ACC112 (cell line): ENCODE data around the gene TAB3.
A peak's percentile ranks its signal among the peaks of the same experiment; 100 is the strongest.

Source experiments
- H2AFZ ChIP-seq: fragments of 200-600 bp; sonication (generic); one replicate; pipeline ENCODE4 v1.6.0; 2017; ENCODE audit warnings: antibody characterized with exemption, low read length; ENCODE audit not compliant: unreplicated experiment
- H3K27ac ChIP-seq: fragments of 200-600 bp; sonication (generic); 2 replicates; pipeline ENCODE4 v1.5.1; 2014; ENCODE audit warnings: low read depth, mild to moderate bottlenecking, antibody characterized with exemption, low read length, moderate library complexity
- H3K27me3 ChIP-seq: fragments of 200-600 bp; sonication (generic); 2 replicates; pipeline ENCODE4 v1.6.1; 2014; ENCODE audit warnings: mild to moderate bottlenecking, antibody characterized with exemption, low read length, moderate library complexity, mixed read lengths; ENCODE audit not compliant: insufficient read depth
- H3K36me3 ChIP-seq: fragments of 200-600 bp; sonication (generic); 2 replicates; pipeline ENCODE4 v1.6.1; 2016; ENCODE audit warnings: mild to moderate bottlenecking, antibody characterized with exemption, low read length, moderate library complexity, mixed read lengths; ENCODE audit not compliant: insufficient read depth
- H3K4me1 ChIP-seq: fragments of 200-600 bp; sonication (generic); one replicate; pipeline ENCODE4 v1.6.1; 2016; ENCODE audit warnings: low read length, mixed read lengths; ENCODE audit not compliant: insufficient read depth, unreplicated experiment, control insufficient read depth
- H3K4me3 ChIP-seq: fragments of 200-600 bp; sonication (generic); 2 replicates; pipeline ENCODE4 v1.5.1; 2014; ENCODE audit warnings: mild to moderate bottlenecking, low read depth, low read length
- H3K79me2 ChIP-seq: fragments of 200-600 bp; sonication (generic); one replicate; pipeline ENCODE4 v1.6.0; 2016; ENCODE audit warnings: low read length; ENCODE audit not compliant: control insufficient read depth, unreplicated experiment, insufficient read depth

The TAB3 gene, protein sequence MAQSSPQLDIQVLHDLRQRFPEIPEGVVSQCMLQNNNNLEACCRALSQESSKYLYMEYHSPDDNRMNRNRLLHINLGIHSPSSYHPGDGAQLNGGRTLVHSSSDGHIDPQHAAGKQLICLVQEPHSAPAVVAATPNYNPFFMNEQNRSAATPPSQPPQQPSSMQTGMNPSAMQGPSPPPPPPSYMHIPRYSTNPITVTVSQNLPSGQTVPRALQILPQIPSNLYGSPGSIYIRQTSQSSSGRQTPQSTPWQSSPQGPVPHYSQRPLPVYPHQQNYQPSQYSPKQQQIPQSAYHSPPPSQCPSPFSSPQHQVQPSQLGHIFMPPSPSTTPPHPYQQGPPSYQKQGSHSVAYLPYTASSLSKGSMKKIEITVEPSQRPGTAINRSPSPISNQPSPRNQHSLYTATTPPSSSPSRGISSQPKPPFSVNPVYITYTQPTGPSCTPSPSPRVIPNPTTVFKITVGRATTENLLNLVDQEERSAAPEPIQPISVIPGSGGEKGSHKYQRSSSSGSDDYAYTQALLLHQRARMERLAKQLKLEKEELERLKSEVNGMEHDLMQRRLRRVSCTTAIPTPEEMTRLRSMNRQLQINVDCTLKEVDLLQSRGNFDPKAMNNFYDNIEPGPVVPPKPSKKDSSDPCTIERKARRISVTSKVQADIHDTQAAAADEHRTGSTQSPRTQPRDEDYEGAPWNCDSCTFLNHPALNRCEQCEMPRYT

DNA sequence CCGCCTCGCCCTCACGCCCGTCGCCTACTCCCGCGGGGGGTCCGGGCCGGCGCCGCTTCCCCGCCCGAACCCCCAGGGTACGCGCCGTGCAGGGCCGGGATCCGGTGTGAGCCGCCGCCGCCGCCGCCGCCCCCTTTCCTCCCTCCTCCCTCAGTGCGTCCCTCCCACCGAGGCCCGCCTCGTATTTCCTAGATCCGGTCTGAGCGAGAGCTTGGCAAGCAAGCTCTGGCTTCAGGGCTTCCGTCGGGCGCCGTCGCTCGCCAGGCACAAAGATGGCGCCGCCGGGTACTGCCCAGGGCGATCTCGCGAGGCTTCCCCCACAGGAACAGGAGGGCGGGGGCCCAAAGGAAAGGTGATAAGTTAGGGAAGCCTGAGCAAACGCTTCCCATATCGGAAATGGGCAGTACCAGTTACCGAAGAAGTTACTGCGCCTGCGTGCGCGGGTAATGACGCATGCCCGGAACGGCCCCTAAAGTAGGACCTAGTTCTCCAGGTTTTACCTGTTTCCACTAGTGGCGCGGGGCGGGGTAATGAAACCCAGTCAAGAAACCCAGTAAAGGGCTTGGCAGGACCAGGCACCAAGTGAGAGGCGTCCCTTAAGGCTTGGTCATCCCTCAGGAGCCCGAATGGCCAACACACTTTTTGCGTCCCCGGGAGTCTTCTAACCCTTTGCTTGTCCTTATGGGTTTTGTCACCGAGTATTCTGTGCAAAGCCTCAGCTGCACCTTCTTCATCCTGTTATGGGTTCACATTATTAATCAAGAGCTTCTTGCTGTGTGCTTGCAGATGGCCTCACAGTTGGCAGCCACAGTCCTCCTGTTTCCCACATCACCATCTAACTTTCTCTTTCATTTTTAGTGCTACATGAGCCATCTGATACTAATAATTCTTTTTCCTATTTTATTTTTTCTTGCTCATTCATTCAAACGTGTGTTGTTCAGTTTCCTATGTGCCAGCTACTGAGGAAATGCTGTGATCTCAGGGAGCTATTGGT lies at the start of gene TAB3:
Gene TAB3 (minus strand): TSS at position 108 of the 994 bp plus-strand sequence. CDS start 29,666 bp downstream, outside the sequence.
- no peaks in the 10 kb centered on the region for H3K36me3 ChIP-seq
- H3K27me3 ChIP-seq: no peaks in the 10 kb centered on the region
- H2AFZ ChIP-seq: peak within 1 kb of the TSS; percentile 100
- H3K4me3 ChIP-seq: peak within 1 kb of the TSS; percentile 99
- H3K79me2 ChIP-seq: peaks cover 37% of the 10 kb centered on the region
- H3K27ac ChIP-seq: peak within 1 kb of the TSS; percentile 73
- peaks cover 18% of the 10 kb centered on the region for H3K4me1 ChIP-seq

DNA sequence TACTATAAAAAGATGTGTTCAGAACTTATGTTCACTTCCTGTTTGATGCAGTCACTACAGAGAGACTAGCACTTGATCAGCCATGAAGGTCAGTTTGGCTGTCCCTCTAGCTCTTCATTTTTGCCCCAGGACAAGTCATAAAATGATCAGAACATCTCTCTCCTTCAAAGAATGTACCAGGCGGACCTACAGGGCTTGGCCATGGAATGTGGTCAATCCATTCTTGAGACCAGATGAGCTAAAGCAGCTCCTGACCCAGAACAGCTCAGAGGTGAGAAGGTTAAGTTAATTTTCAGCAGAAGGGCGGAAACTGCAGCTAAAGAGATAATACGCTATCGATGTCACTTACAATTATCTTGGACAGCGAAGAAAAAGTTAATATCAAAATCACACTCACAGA lies 49.2 kb upstream of the TAB3 start:
- no peak overlapping the region for H3K4me3 ChIP-seq
- no peaks in the 10 kb centered on the region for H3K79me2 ChIP-seq
- H3K4me1 ChIP-seq: no peaks in the 10 kb centered on the region
- peaks cover 11% of the 10 kb centered on the region; the same call in 1 of the 2 replicates for H3K27me3 ChIP-seq
- H3K27ac ChIP-seq: no peak overlapping the region
- H3K36me3 ChIP-seq: no peaks in the 10 kb centered on the region
- no peak overlapping the region for H2AFZ ChIP-seq

DNA sequence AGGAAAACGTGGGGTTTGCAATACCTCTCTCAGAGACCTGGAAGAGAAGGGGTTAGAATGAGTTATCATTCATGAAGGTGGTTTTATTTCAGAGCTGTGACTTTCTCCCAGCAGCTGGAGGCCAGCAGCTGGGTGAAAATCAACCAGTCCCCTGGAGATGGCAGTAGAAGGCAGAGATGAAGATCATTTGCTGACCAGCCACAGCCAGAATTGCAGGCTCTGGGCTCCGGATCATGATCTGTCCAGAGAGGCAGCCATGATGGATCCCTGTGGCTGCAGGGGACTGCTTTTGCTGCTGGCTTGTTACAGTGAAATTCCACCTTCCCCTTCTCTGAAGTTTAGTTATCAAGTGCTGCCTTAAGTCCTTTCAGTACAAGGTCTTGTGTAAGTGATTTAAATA lies 46.9 kb upstream of the TAB3 start:
- no peak overlapping the region for H2AFZ ChIP-seq
- no peaks in the 10 kb centered on the region for H3K79me2 ChIP-seq

DNA sequence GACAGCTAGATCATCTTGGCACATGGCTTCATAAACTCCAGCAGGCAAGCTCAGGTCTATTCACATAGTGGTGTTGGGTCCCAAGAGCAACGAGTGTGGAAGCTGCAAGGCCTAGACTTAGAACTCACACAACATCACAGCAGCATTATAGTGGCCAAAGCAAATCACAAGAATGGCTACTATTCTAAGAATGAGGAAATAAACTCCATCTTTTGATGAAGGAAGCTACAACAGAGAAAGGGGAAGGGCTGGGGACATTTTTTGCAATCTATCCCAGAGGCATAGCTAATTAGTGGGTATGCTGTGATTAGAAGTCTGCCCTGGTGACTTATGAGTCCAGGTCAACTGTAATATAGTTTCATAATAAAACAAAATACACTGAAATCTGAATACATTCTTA lies 42.9 kb upstream of the TAB3 start:
- Histone ChIP-seq H2AFZ (no peak overlapping the region), H3K27me3 (peaks cover 11% of the 10 kb centered on the region; the same call in 1 of the 2 replicates), H3K36me3 (no peaks in the 10 kb centered on the region), H3K79me2 (no peaks in the 10 kb centered on the region), H3K27ac (no peak overlapping the region), H3K4me1 (no peaks in the 10 kb centered on the region), H3K4me3 (no peak overlapping the region)

More for the DNA sequence above, 46.9 kb upstream of the TAB3 start:
- no peaks in the 10 kb centered on the region for H3K4me1 ChIP-seq
- no peak overlapping the region for H3K27ac ChIP-seq
- H3K4me3 ChIP-seq: no peak overlapping the region
- no peaks in the 10 kb centered on the region for H3K36me3 ChIP-seq
- H3K27me3 ChIP-seq: peaks cover 11% of the 10 kb centered on the region; the same call in 1 of the 2 replicates

DNA sequence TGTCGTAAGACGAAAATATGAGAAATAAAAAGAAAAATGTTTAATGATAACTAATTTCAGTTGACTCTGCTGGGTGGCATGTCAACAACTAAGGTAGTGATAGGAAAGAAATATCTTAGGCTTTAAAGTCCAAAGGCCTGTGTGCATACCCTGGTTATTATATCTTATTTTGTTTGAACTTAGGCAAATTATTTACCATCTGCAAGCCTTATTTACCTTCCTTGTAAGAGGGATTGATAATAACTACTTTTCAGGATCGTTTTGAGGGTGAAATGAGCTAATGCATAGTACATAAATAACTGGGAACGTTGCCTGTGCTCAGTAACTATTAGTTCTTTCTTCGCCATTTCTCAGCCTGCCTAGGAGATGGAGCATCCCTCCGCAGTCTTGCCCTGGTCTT lies 41.6 kb upstream of the TAB3 start:
- Histone ChIP-seq H3K27ac (no peak overlapping the region), H2AFZ (no peak overlapping the region), H3K4me3 (no peak overlapping the region), H3K36me3 (no peaks in the 10 kb centered on the region), H3K79me2 (no peaks in the 10 kb centered on the region), H3K27me3 (peaks cover 16% of the 10 kb centered on the region; the same call in 1 of the 2 replicates), H3K4me1 (no peaks in the 10 kb centered on the region)

DNA sequence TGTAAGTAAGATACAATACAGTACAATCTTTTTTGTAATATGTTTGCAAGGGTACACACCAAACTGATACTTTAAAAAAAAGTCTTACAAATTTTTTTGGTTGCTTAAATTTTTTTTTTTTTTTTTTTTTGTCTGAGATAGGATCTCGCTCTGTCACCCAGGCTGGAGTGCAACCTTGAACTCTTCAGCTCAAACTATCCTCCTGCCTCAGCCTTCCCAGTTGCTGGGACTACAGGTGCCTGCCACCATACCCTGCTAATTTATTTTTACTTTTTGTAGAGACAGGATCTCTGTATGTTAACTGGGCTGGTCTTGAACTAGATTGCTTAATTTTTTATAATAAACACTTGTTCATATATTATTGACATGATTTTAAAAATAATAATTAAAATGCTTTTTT lies 41.1 kb upstream of the TAB3 start:
- H3K79me2 ChIP-seq: no peaks in the 10 kb centered on the region
- H3K36me3 ChIP-seq: no peaks in the 10 kb centered on the region
- no peak overlapping the region for H3K4me3 ChIP-seq
- peaks cover 13% of the 10 kb centered on the region; the same call in 1 of the 2 replicates for H3K27me3 ChIP-seq
- H2AFZ ChIP-seq: no peak overlapping the region
- no peak overlapping the region for H3K27ac ChIP-seq
- no peaks in the 10 kb centered on the region for H3K4me1 ChIP-seq

DNA sequence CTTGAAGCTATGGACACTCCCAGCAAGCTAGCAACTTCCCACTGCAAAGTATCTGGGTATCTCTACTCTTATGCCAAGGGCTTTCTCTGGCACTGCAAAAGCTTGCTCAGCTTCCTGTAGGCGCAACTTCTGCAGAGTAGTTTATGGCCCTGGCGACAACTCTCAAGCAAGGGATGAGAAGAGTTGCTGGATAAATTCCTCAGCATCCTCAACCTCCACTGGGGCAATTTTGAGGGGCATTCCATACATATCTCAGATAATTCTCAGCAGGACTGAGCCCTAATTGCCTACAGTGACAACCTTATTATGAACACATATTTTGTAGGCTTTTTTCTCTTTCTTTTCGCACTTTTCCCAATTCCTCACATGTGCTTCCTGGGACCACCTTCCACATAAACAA lies 31.2 kb upstream of the TAB3 start:
- no peaks in the 10 kb centered on the region for H3K36me3 ChIP-seq
- H3K27ac ChIP-seq: no peak overlapping the region
- no peaks in the 10 kb centered on the region for H3K27me3 ChIP-seq
- no peak overlapping the region for H3K4me3 ChIP-seq
- H3K79me2 ChIP-seq: no peaks in the 10 kb centered on the region
- no peaks in the 10 kb centered on the region for H3K4me1 ChIP-seq
- H2AFZ ChIP-seq: no peak overlapping the region

DNA sequence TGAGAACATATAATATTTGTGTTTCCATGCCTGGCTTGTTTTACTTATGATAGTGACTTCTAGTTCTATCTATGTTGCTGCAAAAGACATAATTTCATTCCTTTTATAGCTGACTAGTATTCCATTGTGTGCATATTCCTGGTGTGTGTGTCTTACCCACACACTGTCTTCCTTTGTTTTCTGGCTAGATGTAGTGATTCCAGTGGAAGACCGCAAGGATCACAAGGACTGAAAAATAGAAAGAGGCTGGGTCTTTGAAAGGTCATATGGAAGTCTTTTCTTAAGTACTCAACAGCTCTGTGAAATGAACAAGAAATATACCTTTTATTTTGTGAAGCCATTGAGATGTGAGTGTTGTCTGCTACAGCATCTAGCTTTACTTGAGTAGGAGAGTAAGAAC lies 29.4 kb upstream of the TAB3 start:
- Histone ChIP-seq H3K79me2 (no peaks in the 10 kb centered on the region), H3K27me3 (no peaks in the 10 kb centered on the region), H3K27ac (no peak overlapping the region), H2AFZ (no peak overlapping the region), H3K36me3 (no peaks in the 10 kb centered on the region), H3K4me3 (no peak overlapping the region), H3K4me1 (no peaks in the 10 kb centered on the region)

DNA sequence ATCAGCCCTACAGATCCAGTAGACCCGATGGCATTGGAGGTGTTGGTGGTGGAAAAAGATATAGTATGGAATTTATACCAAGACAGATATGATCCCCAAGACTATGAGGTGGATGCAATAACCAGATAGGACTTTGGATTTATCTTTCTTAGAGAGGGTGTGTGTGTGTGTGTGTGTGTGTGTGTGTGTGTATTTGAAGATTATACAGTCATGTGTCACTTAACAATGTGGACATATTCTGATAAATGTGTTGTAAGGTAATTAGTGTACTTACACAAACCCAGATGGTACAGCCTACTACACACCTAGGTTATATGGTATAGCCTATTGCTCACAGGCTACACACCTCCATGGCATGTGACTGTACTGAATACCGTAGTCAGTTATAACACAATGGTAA lies 24.4 kb upstream of the TAB3 start:
- Histone ChIP-seq H3K4me3 (no peak overlapping the region), H3K27me3 (no peaks in the 10 kb centered on the region), H3K36me3 (no peaks in the 10 kb centered on the region), H2AFZ (no peak overlapping the region), H3K27ac (no peak overlapping the region), H3K79me2 (no peaks in the 10 kb centered on the region), H3K4me1 (no peaks in the 10 kb centered on the region)

DNA sequence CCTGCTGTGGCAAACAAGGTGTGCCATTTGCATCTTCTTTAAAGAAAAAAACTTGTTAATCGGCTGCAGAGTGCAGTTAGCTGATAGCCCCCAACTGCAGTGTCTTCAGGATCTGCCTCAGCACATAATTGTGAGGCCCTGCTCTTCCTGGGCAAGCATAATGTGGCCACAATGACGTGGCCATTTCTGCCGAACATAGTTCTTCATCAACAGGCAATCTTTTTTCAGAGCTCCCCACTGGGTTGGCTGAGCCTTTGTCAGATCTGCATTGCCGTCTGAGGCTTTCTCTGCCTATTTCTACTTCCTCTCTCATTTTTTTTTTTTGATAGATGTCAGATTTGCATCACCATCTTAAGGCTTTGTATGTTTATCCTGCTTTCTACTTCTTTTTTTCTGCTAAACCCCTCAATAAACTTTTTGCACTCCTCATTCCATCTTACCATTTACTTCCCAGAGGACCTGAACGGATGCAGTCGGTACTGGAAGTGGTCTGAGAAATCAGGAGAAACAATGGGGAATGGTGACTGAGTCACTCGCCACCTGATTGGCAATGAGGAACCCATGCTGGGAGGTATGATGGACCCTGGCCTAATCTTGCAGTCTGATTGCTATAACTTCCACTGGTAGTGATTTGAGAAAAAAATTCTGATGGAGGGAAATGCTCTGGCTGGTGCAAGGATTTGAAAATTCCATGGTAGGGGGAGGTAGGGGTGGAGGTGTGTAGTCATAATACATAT lies 21.2 kb upstream of the TAB3 start:
- Histone ChIP-seq H3K27ac (no peak overlapping the region), H3K4me3 (no peak overlapping the region), H2AFZ (no peak overlapping the region), H3K27me3 (no peaks in the 10 kb centered on the region), H3K4me1 (no peaks in the 10 kb centered on the region), H3K79me2 (no peaks in the 10 kb centered on the region), H3K36me3 (no peaks in the 10 kb centered on the region)
